ENCODE results near the gene SIVA1. TPM values are rescaled to one million over a fixed set of nuclear protein-coding genes. Genes with fewer than 3 reads are reported as not detected.

Gene SIVA1
- total and polyA plus RNA-seq, 8 donors, result 29.1 to 136 (median 42.6) TPM

DNA sequence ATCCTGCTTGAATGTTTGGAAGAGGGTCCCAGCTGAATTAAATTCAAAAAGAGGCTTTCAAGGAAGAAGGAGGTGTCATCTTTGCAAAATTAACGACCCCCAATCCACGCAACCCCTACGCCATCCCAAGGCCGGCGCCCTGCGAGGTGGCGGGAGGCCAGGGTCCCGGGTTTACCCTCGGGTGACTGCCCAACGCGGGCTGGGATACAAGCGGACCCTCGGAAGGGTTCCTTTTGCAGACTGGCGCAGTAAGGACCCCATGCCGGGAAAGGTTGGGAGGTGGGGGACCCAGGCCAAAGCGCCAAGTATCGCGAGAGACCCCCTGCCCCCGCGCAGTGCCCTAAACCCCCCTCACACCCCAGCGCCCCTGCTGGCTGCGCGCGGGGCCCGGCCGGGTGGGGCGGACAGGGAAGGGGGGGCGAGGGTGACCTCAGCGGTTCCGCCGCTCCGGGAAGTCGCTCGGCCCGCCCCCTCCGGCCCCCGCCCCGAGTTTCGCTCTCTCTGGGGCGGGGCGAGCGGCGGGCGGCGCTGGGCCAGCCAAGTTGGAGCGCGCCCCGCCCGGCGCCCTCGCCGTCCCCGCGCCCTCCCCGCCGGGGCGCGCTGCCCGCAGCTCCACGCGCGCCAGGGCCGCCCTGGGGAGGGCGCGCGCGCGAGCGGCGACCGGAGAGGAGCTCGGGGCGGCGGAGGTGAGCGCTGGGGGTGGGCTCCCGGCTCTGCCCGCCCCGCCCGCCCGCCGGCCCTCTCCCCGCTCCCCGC, 47.2 kb downstream of the SIVA1 start:
- intact Hi-C loops (cut with DNase I), result no loop called here
- FAIRE-seq, result no peak

DNA sequence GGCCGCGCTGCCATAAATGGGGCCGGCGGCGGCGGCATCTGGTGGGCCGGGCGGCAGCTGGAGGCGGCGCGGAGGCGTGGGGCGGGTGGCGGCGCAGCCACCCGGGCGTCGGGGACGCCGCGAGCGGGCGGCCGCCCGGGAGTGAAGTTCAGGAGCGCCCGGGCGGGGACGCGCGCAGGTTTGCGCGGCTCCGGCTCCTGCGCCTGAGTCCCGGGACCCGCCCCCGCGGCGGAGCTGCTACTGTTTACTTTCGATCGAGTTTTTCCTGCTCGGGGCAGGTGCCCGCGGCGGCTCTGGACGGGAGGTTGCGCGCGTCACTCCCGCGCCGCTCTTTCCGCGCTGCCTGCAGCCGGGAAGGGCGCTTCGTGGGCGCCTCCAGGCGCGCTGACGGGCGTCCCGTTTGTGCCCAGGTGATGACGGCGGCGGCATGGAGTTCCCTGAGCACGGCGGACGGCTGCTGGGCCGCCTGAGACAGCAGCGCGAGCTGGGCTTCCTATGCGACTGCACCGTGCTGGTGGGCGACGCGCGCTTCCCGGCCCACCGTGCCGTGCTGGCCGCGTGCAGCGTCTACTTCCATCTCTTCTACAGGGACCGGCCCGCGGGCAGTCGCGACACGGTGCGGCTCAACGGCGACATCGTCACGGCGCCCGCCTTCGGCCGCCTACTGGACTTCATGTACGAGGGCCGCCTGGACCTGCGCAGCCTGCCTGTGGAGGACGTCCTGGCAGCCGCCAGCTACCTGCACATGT, 48.0 kb downstream of the SIVA1 start, which contains the start of gene ZBTB42:
Gene ZBTB42 (plus strand): TSS at position 331 of the 749 bp plus-strand sequence. CDS start 97 bp downstream, at position 428.
- 1% methylated on average over 69 to 105 of the region's 105 CpGs for WGBS, 2 donors
- intact Hi-C loops (cut with DNase I), result no loop called here
- no peaks in the 10 kb centered on the region for H3K9me3 ChIP-seq
- ATAC-seq (peak; percentile 73 to 80 (median 76)), FAIRE-seq (no peak), DNase-seq (peak; percentile 88 to 96 (median 92))
- H3K27ac ChIP-seq, result peak within 1 kb of the TSS; percentile 87 to 97 (median 92)
- no peak for TF ChIP-seq CTCF (IDR thresholded peaks at IDR 0.05)
- H3K4me1 ChIP-seq, result peaks cover 17 to 34% (median 20%) of the 10 kb centered on the region in 3 donors
- H3K36me3 ChIP-seq, result no peaks in the 10 kb centered on the region
- H3K27me3 ChIP-seq, result no peaks in the 10 kb centered on the region
- peak within 1 kb of the TSS; percentile 37 to 67 (median 50) for H3K4me3 ChIP-seq

More for the DNA sequence above, 47.2 kb downstream of the SIVA1 start:
- peak overlapping the region; percentile 19 to 67 (median 46) for H3K4me3 ChIP-seq
- WGBS, 2 donors, result 2 to 7% methylated on average over 21 to 83 of the region's 83 CpGs
- DNase-seq (peak; percentile 83 to 95 (median 92)), ATAC-seq (peak; percentile 71 to 81 (median 76))
- H3K9me3 ChIP-seq, result no peaks in the 10 kb centered on the region
- TF ChIP-seq CTCF (IDR thresholded peaks at IDR 0.05), result peak in 2 of 4 donors; percentile 16 to 25
- no peaks in the 10 kb centered on the region for H3K36me3 ChIP-seq
- peaks cover 17 to 36% (median 22%) of the 10 kb centered on the region in 3 donors for H3K4me1 ChIP-seq
- no peaks in the 10 kb centered on the region for H3K27me3 ChIP-seq
- peak overlapping the region; percentile 87 to 97 (median 92) for H3K27ac ChIP-seq

GRCh38 chr14:104801520-104802393, 48.8 kb downstream of the SIVA1 start:
- 63 to 72% methylated on average over 37 to 45 of the region's 45 CpGs for WGBS, 2 donors
- Histone ChIP-seq H3K4me1 (peaks cover 17 to 30% (median 18%) of the 10 kb centered on the region in 3 donors), H3K27ac (peak overlapping the region; percentile 66 to 97 (median 90)), H3K9me3 (no peaks in the 10 kb centered on the region), H3K36me3 (no peaks in the 10 kb centered on the region), H3K27me3 (no peaks in the 10 kb centered on the region), H3K4me3 (peak overlapping the region; percentile 37 to 67 (median 50))
- ATAC-seq (no peak), FAIRE-seq (no peak), DNase-seq (peak in 5 of 6 donors; percentile 23 to 91 (median 63))
- TF ChIP-seq CTCF (IDR thresholded peaks at IDR 0.05), result no peak
- intact Hi-C loops (cut with DNase I), result no loop called here

DNA sequence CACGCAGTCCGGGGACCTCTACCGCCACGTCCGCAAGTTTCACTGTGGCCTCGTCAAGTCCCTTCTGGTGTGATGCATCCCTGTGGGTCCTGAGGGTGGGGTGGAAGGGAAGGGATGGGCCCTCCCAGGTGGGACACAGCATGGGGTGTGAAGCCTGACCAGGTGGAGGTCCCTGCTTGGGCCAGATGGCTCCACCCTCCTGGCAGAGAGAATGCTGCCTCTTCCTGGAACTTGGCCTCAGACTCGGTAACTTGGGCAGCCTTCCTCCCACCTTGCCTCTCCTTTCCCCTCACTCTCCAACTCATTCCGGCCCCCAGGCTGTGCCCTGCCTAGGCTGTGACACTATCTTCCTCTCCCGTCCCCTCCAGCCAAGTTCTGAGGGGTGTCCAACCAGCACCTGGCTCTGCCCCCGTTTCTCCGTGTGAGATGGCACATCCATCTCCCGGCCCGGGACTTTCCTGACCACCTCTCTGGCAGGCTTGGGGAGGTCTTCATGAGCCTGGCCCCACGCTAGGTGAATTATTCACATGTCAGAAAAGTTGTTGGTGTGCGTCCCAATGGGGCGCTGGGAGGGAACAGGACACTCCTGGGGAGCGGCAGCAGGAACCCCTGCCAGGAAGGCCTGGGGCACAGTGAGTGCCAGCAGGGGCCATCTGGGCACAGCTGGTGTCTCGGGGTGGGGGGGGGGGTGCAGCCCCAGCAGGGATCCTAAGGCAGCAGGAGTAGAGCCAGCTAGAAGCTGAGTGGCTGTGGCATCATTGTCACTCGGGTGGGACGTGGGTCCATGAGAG, 49.6 kb downstream of the SIVA1 start:
- H3K27me3 ChIP-seq, result no peaks in the 10 kb centered on the region
- no peak for TF ChIP-seq CTCF (IDR thresholded peaks at IDR 0.05)
- ATAC-seq, result no peak
- H3K4me3 ChIP-seq, result peak overlapping the region in 1 of 4 donors; percentile 54
- no peaks in the 10 kb centered on the region for H3K36me3 ChIP-seq
- H3K27ac ChIP-seq, result peak overlapping the region in 1 of 4 donors; percentile 15
- FAIRE-seq, result no peak
- H3K4me1 ChIP-seq, result peaks cover 17 to 30% (median 18%) of the 10 kb centered on the region in 3 donors
- peak in 4 of 6 donors; percentile 15 to 75 (median 49) for DNase-seq
- no peaks in the 10 kb centered on the region for H3K9me3 ChIP-seq
- 73 to 76% methylated on average over 20 of the region's 20 CpGs for WGBS, 2 donors
- intact Hi-C loops (cut with DNase I), result no loop called here
